ENCODE results near the gene EAF2.

The EAF2 gene

GRCh38 chr3:121924734-121925133, 89.7 kb downstream of the EAF2 start:
- H3K4me3 ChIP-seq (ENCODE audit: control insufficient read depth, low read depth, low read length): no peak overlapping the region
- no peak for TF ChIP-seq CTCF (conservative IDR thresholded peaks at IDR 0.05; ENCODE audit: control insufficient read depth, insufficient read depth, low read depth, low read length)
- DNase-seq (ENCODE audit: low read depth): no peak

- no peak overlapping the region for H3K4me3 ChIP-seq (ENCODE audit: control insufficient read depth, low read depth, low read length)
- DNase-seq (ENCODE audit: low read depth): no peak
- TF ChIP-seq CTCF (conservative IDR thresholded peaks at IDR 0.05; ENCODE audit: control insufficient read depth, insufficient read depth, low read depth, low read length): no peak
Observed at GRCh38 chr3:121926380-121926779, 91.4 kb downstream of the EAF2 start.
